HEK293T (cell line): ENCODE results near the gene MAML2.

Source experiments
- BHLHE40 ChIP-seq: fragments of 450-650 bp; IDR thresholded peaks from 2 replicates; pipeline ENCODE4 v1.6.1; 2016; ENCODE audit warnings: mild to moderate bottlenecking, moderate library complexity, borderline replicate concordance
- CTBP1 ChIP-seq: fragments of 450-650 bp; IDR thresholded peaks from 2 replicates; pipeline ENCODE4 v1.6.1; 2016; ENCODE audit warnings: borderline replicate concordance
- ELF4 ChIP-seq: fragments of 450-650 bp; IDR thresholded peaks from 2 replicates; pipeline ENCODE4 v1.6.1; 2017; ENCODE audit warnings: antibody characterized with exemption
- FOXA1 ChIP-seq: fragments of 450-650 bp; IDR thresholded peaks from 2 replicates; pipeline ENCODE4 v1.6.1; 2016; ENCODE audit warnings: mild to moderate bottlenecking
- FOXM1 ChIP-seq: fragments of 450-650 bp; IDR thresholded peaks from 2 replicates; pipeline ENCODE4 v1.6.1; 2017; ENCODE audit warnings: mild to moderate bottlenecking, borderline replicate concordance
- SP1 ChIP-seq: fragments of 450-650 bp; IDR thresholded peaks from 2 replicates; pipeline ENCODE4 v1.6.1; 2017
- SUZ12 ChIP-seq: fragments of 450-650 bp; IDR thresholded peaks from 2 replicates; pipeline ENCODE4 v1.6.1; 2016; ENCODE audit warnings: mild to moderate bottlenecking
- TARDBP ChIP-seq: fragments of 450-650 bp; IDR thresholded peaks from 2 replicates; pipeline ENCODE4 v1.6.1; 2016
- ZNF384 ChIP-seq: fragments of 450-650 bp; IDR thresholded peaks from 2 replicates; pipeline ENCODE4 v1.6.1; 2016
- TF ChIP-seq, protein P1 (sequence below): fragments of 450-650 bp; IDR thresholded peaks from 2 replicates; pipeline ENCODE4 v1.6.1; 2016

DNA sequence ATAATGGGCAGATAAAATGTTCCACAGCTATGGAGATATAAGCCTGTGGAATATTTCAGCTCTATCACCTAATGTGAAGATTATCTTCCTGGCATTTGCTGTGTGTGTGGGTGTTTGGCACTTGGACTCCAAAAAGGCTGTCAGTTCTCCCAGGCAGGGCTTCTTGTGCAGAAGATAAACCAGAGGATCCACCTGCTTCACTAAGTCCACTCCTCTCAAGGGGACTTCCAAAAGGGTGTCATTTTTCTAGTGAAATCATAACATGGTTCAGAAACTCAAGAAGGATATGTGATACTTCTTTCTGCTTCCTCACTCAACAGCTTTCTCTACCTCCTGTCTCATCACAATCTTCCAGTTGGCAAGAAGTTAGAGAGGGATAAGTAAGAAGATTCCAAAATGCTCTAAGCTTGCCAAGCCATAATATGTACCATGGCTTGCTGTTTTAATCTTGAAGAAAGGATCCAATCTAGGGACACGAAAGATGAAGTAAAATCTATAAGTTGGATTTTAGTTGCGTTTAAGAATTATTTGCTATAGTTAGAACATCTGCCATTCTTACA lies 212.9 kb downstream of the MAML2 start:
- TF ChIP-seq FOXM1 (no peak), SUZ12 (no peak), SP1 (no peak), ZNF384 (no peak), ELF4 (no peak), FOXA1 (no peak), TARDBP (no peak), BHLHE40 (no peak), CTBP1 (no peak)
- TF ChIP-seq, protein P1, sequence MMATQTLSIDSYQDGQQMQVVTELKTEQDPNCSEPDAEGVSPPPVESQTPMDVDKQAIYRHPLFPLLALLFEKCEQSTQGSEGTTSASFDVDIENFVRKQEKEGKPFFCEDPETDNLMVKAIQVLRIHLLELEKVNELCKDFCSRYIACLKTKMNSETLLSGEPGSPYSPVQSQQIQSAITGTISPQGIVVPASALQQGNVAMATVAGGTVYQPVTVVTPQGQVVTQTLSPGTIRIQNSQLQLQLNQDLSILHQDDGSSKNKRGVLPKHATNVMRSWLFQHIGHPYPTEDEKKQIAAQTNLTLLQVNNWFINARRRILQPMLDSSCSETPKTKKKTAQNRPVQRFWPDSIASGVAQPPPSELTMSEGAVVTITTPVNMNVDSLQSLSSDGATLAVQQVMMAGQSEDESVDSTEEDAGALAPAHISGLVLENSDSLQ: no peak
